Vagina (tissue), 2 donors: Measurements from ENCODE around the gene MRPS11. TPM values are rescaled to one million over a fixed set of nuclear protein-coding genes. Genes with fewer than 3 reads are reported as not detected.

Source experiments
- DNase-seq, 2 donors: peaks; one replicate each; pipeline ENCODE4 v3.0.0-alpha.2; 2017; ENCODE audit errors: extremely low spot score in 2 of 2
- H3K27ac ChIP-seq: fragments of 200-600 bp; sonication (generic); one replicate; pipeline ENCODE4 v1.5.1; 2019
- H3K27me3 ChIP-seq: fragments of 200-600 bp; sonication (generic); one replicate; pipeline ENCODE4 v1.5.1; 2019
- H3K36me3 ChIP-seq, 2 donors: fragments of 200-600 bp; sonication (generic); one replicate each; pipeline ENCODE4 v1.5.1; 2017 to 2019
- H3K4me1 ChIP-seq: fragments of 200-600 bp; sonication (generic); one replicate; pipeline ENCODE4 v1.5.1; 2019
- H3K4me3 ChIP-seq, 2 donors: fragments of 200-600 bp; sonication (generic); 1 replicate in 1 of 2; 2 replicates in 1 of 2; pipeline ENCODE4 v1.5.1; 2016 to 2019
- H3K9me3 ChIP-seq: fragments of 200-600 bp; sonication (generic); one replicate; pipeline ENCODE4 v1.5.1; 2019
- POLR2A ChIP-seq, 2 donors: fragments of 450-650 bp; IDR thresholded peaks; one replicate each; pipeline ENCODE4 v1.6.1; 2017; ENCODE audit warnings: antibody characterized with exemption in 2 of 2, mild to moderate bottlenecking in 2 of 2, moderate library complexity in 2 of 2
- POLR2AphosphoS5 ChIP-seq, 2 donors: sonication (generic); formaldehyde crosslinking; IDR thresholded peaks; one replicate each; pipeline ENCODE4 v1.9.0; 2017; ENCODE audit warnings: antibody characterized with exemption in 2 of 2, mild to moderate bottlenecking in 2 of 2, low read depth in 1 of 2; ENCODE audit not compliant: insufficient read depth in 1 of 2
- intact Hi-C: fragments of 100-400 bp; cut with DNase I; formaldehyde crosslinking; loops from one replicate; pipeline ENCODE4 v1.15.1; 2023
- total RNA-seq: library from RNA; depleted of rRNA; stranded (reverse); fragments of >200 nt; gene quantifications from one replicate; pipeline ENCODE4 v1.2.3, GENCODE V29; 2016
- TF ChIP-seq, protein P1 (sequence below), 3 experiments: fragments of 450-650 bp in 2 of 3; fragments of 200-600 bp in 1 of 3; sonication (generic) in 1 of 3; IDR thresholded peaks; one replicate each; pipeline ENCODE4 v1.5.1; 2017 to 2019; ENCODE audit warnings: antibody characterized with exemption in 3 of 3, mild to moderate bottlenecking in 2 of 3, moderate library complexity in 2 of 3

MRPS11 gene
- total RNA-seq, 1 donor from 2014 or later, result 27.5 TPM

DNA sequence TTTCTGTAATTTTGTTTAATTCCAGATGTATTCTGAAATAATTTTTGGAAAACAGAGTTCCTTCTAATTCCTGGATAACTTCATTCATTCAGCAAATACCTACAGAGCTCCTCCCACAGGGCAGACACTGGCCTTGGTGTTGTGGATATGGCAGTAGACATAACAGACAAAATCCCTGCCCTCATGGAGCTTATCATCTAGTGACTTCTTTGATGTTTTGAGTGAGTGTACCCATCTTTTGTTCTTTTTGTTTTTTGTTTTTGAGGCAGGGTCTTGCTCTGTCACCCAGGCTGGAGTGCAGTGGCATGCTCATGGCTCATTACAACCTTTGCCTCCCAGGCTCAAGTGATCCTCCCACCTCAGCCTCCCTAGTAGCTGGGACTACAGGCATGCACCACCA is 57.9 kb downstream of the MRPS11 start:
- H3K27ac ChIP-seq, result no peak overlapping the region
- H3K27me3 ChIP-seq, result no peaks in the 10 kb centered on the region
- H3K4me1 ChIP-seq, result no peaks in the 10 kb centered on the region
- H3K9me3 ChIP-seq, result no peaks in the 10 kb centered on the region
- no peak for DNase-seq
- no peak overlapping the region for H3K4me3 ChIP-seq
- intact Hi-C loops, result no loop called here
- TF ChIP-seq POLR2A (IDR thresholded peaks at IDR 0.05), result no peak
- TF ChIP-seq, protein P1, sequence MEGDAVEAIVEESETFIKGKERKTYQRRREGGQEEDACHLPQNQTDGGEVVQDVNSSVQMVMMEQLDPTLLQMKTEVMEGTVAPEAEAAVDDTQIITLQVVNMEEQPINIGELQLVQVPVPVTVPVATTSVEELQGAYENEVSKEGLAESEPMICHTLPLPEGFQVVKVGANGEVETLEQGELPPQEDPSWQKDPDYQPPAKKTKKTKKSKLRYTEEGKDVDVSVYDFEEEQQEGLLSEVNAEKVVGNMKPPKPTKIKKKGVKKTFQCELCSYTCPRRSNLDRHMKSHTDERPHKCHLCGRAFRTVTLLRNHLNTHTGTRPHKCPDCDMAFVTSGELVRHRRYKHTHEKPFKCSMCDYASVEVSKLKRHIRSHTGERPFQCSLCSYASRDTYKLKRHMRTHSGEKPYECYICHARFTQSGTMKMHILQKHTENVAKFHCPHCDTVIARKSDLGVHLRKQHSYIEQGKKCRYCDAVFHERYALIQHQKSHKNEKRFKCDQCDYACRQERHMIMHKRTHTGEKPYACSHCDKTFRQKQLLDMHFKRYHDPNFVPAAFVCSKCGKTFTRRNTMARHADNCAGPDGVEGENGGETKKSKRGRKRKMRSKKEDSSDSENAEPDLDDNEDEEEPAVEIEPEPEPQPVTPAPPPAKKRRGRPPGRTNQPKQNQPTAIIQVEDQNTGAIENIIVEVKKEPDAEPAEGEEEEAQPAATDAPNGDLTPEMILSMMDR (IDR thresholded peaks at IDR 0.05), result no peak
- TF ChIP-seq POLR2AphosphoS5 (IDR thresholded peaks at IDR 0.05; ENCODE audit: insufficient read depth in 1 of 2, low read depth in 1 of 2), result no peak
- H3K36me3 ChIP-seq, result peaks cover 0 to 32% of the 10 kb centered on the region in 2 donors

DNA sequence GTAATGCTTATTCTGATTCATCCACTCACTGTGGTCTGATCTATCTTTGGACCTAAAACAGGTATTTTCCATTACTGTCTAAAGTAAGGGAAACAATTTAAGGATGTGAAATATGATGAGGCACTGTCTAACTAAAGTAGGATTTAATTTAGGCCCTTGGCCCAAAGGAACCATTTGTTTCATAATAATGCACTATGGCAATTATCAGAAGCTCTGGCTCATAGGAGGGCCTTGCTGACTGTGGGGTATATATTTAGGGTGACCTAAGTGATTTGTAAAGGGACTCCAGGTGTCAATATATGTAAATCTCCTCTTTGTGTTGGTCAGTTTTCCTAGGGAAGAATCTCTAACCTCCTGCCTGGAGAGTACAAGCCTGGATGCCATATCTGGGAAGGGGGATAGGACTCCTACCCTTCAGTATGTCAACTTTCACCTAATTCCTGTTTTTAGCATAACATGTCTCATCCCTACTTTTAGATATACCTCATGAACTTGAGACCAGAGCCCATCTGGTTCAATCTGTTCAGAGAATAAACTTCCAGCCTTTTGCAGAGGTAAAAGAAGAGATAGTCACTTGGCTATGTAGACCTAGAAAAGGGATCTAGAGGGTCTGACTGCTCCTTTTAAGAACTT is 58.9 kb downstream of the MRPS11 start:
- intact Hi-C loops, result no loop called here
- Histone ChIP-seq H3K4me3 (no peak overlapping the region), H3K4me1 (no peaks in the 10 kb centered on the region), H3K27ac (no peak overlapping the region), H3K36me3 (peaks cover 3 to 41% of the 10 kb centered on the region in 2 donors), H3K27me3 (no peaks in the 10 kb centered on the region), H3K9me3 (no peaks in the 10 kb centered on the region)
- no peak for TF ChIP-seq POLR2AphosphoS5 (IDR thresholded peaks at IDR 0.05; ENCODE audit: insufficient read depth in 1 of 2, low read depth in 1 of 2)
- no peak for TF ChIP-seq POLR2A (IDR thresholded peaks at IDR 0.05)
- TF ChIP-seq, protein P1 (IDR thresholded peaks at IDR 0.05), result no peak
- DNase-seq, result no peak

DNA sequence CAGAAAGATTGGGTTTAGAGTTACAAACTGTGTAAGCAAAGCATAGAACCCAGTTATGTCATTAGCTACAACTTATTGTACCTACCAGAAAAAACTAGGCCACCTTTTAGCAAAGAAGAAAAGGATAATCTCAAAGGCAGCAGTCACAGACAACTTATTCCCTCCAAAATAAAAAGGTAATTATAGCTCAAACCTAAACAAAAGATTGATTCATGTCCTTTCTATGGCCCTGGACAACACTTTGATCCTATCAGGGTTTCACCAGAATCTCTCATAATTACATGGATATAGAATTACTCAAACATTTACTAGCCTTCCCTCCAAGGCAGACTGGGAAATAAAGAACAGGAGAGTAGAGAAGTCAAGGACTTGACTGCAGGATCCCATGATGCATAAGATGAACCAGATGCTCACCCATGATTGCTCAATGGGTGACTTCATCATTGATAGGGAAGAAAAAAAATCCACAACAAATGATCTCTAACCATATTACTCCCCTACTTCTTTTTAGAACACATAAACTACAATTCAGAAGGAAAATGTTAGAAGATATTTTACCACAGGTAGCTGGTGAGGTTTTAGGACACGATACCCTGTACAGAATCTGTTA is 61.6 kb downstream of the MRPS11 start:
- Histone ChIP-seq H3K4me3 (no peak overlapping the region), H3K4me1 (no peaks in the 10 kb centered on the region), H3K9me3 (no peaks in the 10 kb centered on the region), H3K27ac (no peak overlapping the region), H3K36me3 (peaks cover 3 to 44% of the 10 kb centered on the region in 2 donors), H3K27me3 (no peaks in the 10 kb centered on the region)
- DNase-seq, result no peak
- intact Hi-C loops, result no loop called here
- TF ChIP-seq, protein P1 (IDR thresholded peaks at IDR 0.05), result no peak
- no peak for TF ChIP-seq POLR2A (IDR thresholded peaks at IDR 0.05)
- no peak for TF ChIP-seq POLR2AphosphoS5 (IDR thresholded peaks at IDR 0.05; ENCODE audit: insufficient read depth in 1 of 2, low read depth in 1 of 2)

Other genes with a start within 250 kb of the MRPS11 start
- gene NTRK3, start 211.0 kb upstream of the MRPS11 start, total RNA-seq, result 4.9 TPM
- 17.4 TPM for gene MRPL46, start 320 bp upstream of the MRPS11 start, total RNA-seq
- 5.6 TPM for gene DET1, start 79.0 kb downstream of the MRPS11 start, total RNA-seq
- 18.4 TPM for gene AEN, start 153.6 kb downstream of the MRPS11 start, total RNA-seq
- 15.7 TPM for gene ISG20, start 171.3 kb downstream of the MRPS11 start, total RNA-seq